Transverse colon (tissue), 4 donors: ENCODE measurements around the gene CFAP58.

Experiments
- EP300 ChIP-seq: sonication (generic); formaldehyde crosslinking; IDR thresholded peaks from one replicate; pipeline ENCODE4 v1.6.1; 2017; ENCODE audit warnings: antibody characterized with exemption, low read depth
- POLR2A ChIP-seq: fragments of 450-650 bp; IDR thresholded peaks from one replicate; pipeline ENCODE4 v1.6.1; 2016; ENCODE audit warnings: antibody characterized with exemption, mild to moderate bottlenecking, moderate library complexity
- POLR2AphosphoS5 ChIP-seq, 3 donors: sonication (generic); formaldehyde crosslinking; IDR thresholded peaks; one replicate each; pipeline ENCODE4 v1.6.1; 2016; ENCODE audit warnings: antibody characterized with exemption in 3 of 3
- TF ChIP-seq, protein P1 (sequence below), 5 experiments: fragments of 200-600 bp in 3 of 5; fragments of 450-650 bp in 2 of 5; sonication (generic) in 3 of 5; IDR thresholded peaks; 1 replicate in 2 of 5; 2 replicates in 3 of 5; pipeline ENCODE4 v1.5.1; 2016 to 2017; ENCODE audit warnings: antibody characterized with exemption in 5 of 5, inconsistent platforms in 3 of 5, mild to moderate bottlenecking in 2 of 5, moderate library complexity in 1 of 5

DNA sequence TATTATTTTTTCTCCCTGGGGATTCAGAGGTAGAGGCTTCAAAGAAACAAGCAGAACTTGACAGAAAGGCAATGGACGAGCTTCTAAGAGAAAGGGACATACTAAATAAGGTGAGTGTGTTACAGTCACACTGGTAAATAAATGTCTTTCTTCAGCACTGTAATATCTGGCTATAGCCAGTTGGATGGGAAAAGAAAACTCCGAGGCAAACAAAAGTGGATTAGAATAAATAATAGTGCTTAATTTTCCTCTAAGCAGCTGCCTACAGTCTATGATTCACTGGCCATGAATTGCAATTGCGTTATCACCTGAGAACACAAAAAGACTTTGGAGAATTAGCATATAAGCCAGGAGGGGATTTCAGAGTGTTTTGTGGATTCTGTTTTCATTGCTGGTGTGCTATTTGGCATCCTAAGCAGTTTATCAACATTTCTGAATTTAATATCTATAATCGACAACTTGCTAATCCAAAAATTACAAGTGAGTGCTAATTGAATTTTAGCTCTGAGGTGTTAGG lies 23.2 kb downstream of the CFAP58 start:
- no peak for TF ChIP-seq POLR2A
- TF ChIP-seq, protein P1, sequence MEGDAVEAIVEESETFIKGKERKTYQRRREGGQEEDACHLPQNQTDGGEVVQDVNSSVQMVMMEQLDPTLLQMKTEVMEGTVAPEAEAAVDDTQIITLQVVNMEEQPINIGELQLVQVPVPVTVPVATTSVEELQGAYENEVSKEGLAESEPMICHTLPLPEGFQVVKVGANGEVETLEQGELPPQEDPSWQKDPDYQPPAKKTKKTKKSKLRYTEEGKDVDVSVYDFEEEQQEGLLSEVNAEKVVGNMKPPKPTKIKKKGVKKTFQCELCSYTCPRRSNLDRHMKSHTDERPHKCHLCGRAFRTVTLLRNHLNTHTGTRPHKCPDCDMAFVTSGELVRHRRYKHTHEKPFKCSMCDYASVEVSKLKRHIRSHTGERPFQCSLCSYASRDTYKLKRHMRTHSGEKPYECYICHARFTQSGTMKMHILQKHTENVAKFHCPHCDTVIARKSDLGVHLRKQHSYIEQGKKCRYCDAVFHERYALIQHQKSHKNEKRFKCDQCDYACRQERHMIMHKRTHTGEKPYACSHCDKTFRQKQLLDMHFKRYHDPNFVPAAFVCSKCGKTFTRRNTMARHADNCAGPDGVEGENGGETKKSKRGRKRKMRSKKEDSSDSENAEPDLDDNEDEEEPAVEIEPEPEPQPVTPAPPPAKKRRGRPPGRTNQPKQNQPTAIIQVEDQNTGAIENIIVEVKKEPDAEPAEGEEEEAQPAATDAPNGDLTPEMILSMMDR (IDR thresholded peaks at IDR 0.05), result no peak
- TF ChIP-seq POLR2AphosphoS5 (IDR thresholded peaks at IDR 0.05), result no peak
- no peak for TF ChIP-seq EP300
